IMR-90 (cell line): Measurements from ENCODE around the gene CHMP6.

Experiments used
- CEBPB ChIP-seq: IDR thresholded peaks from 2 replicates; pipeline ENCODE4 v1.6.1; 2012; ENCODE audit warnings: low read depth, low read length, improper control_type of control experiment
- CTCF ChIP-seq: conservative IDR thresholded peaks from 2 replicates; pipeline ENCODE4 v1.5.1; 2012; ENCODE audit warnings: mild to moderate bottlenecking, low read depth, low read length, improper control_type of control experiment
- ELK1 ChIP-seq: fragments of 150-350 bp; IDR thresholded peaks from 2 replicates; pipeline ENCODE4 v1.6.1; 2016; ENCODE audit warnings: low read depth, mild to moderate bottlenecking, low read length, moderate library complexity, borderline replicate concordance
- FOS ChIP-seq: fragments of 150-350 bp; IDR thresholded peaks from 2 replicates; pipeline ENCODE4 v1.6.1; 2016; ENCODE audit warnings: low read depth, low read length
- MXI1 ChIP-seq: IDR thresholded peaks from 2 replicates; pipeline ENCODE4 v1.6.1; 2012; ENCODE audit warnings: low read depth, mild to moderate bottlenecking, low read length, moderate library complexity, borderline replicate concordance
- POLR2A ChIP-seq: IDR thresholded peaks from 2 replicates; pipeline ENCODE4 v1.6.1; 2012; ENCODE audit warnings: mild to moderate bottlenecking, low read depth, low read length
- RAD21 ChIP-seq: IDR thresholded peaks from 2 replicates; pipeline ENCODE4 v1.6.1; 2012; ENCODE audit warnings: low read length, improper control_type of control experiment
- RCOR1 ChIP-seq: IDR thresholded peaks from 2 replicates; pipeline ENCODE4 v1.6.1; 2012; ENCODE audit warnings: mild to moderate bottlenecking, low read length, improper control_type of control experiment; ENCODE audit not compliant: insufficient replicate concordance
- SMC3 ChIP-seq: fragments of 150-350 bp; IDR thresholded peaks from 2 replicates; pipeline ENCODE4 v1.6.1; 2016; ENCODE audit warnings: low read depth, mild to moderate bottlenecking, antibody characterized with exemption, low read length, moderate library complexity

- TF ChIP-seq CTCF, result no peak
- TF ChIP-seq POLR2A, result no peak
- TF ChIP-seq RCOR1, result no peak
- TF ChIP-seq FOS, result no peak
- no peak for TF ChIP-seq CEBPB
- TF ChIP-seq MXI1, result no peak
- no peak for TF ChIP-seq RAD21
- no peak for TF ChIP-seq SMC3
- no peak for TF ChIP-seq ELK1
Measured at GRCh38 chr17:80999536-81000333, 8.1 kb downstream of the CHMP6 start.
